Activated T-helper 9 cell treated with anti-CD3 and anti-CD28 coated beads, Interleukin-2, amount 50 U/mL, for 16 hours (primary cell): Measurements from ENCODE around the gene AMOTL2.

ENCODE experiments used
- DNase-seq: peaks from one replicate; pipeline ENCODE4 v3.0.0-alpha.2; 2020; ENCODE audit warnings: low read depth

The AMOTL2 gene

GRCh38 chr3:134374105-134374790, at the start of gene AMOTL2:
Gene AMOTL2 (minus strand): TSS chr3:134374447. CDS start chr3:134371433, 3,014 bp downstream.
- no peak for DNase-seq

GRCh38 chr3:134423153-134423552, 48.9 kb upstream of the AMOTL2 start:
- no peak for DNase-seq

- no peak for DNase-seq
These were observed 45.7 kb upstream of the AMOTL2 start for GRCh38 chr3:134419960-134420321.

DNA sequence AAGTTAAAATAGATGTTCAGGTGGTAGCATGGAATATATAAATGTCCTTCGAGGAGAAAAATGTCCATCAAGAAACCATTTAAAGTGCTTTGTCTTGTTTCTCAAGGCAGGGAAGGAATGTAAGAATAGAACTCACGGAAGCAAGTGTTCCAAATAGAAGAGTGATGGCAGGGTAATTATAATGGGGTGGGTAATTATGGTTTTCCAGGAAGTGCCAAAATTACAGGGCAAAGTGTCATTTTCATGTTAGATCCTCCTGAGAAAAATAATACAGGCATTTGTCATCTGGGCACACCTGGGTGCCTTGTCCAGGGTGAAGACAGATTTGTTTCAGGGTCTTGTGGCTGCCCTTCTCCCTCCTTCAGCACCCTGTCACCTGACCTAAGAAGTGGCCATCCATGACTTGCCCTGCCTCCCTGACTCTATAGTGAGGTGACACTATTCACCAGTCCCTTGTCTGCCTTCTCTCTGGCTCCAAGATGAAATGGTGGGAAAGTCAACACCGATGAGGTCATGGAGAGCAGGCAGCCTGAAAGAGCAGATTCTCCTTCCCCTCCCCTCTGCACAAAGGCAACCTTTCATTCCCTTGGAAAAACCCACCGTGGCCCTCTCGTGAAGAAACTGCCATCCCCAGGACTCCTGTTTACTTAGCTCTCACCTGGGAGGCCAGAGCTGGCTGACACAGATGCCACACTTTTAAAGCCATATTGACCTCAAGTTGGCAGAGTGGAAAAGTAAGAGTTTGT, 45.1 kb upstream of the AMOTL2 start:
- no peak for DNase-seq

GRCh38 chr3:134409041-134409440, 34.8 kb upstream of the AMOTL2 start:
- no peak for DNase-seq

DNA sequence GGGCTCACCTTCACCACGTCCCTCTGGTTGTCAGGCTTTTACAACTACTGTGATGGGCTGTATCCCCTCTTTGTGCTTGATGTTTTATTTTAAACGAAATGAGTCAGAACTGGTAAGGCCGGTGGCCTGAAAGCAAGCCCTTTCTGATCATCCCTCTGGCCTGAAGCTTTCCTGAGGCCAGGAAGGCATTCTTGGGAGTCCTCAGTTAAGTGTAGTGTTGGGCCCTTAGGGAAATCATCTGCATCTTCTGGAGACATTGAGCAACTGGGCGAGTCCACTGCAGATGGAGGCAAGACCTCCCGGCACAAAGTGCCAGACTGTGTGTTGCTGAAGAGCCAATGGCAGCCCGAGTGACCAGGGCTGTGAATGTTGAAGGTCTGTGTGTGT, 33.0 kb upstream of the AMOTL2 start:
- no peak for DNase-seq

- no peak for DNase-seq
These were observed 32.3 kb upstream of the AMOTL2 start for GRCh38 chr3:134406331-134407238.

GRCh38 chr3:134404366-134404885, 30.2 kb upstream of the AMOTL2 start:
- DNase-seq = no peak

- DNase-seq = no peak
These were observed 23.5 kb upstream of the AMOTL2 start for GRCh38 chr3:134397755-134398154.

- no peak for DNase-seq
These were observed 20.9 kb upstream of the AMOTL2 start for GRCh38 chr3:134395103-134395502.

DNA sequence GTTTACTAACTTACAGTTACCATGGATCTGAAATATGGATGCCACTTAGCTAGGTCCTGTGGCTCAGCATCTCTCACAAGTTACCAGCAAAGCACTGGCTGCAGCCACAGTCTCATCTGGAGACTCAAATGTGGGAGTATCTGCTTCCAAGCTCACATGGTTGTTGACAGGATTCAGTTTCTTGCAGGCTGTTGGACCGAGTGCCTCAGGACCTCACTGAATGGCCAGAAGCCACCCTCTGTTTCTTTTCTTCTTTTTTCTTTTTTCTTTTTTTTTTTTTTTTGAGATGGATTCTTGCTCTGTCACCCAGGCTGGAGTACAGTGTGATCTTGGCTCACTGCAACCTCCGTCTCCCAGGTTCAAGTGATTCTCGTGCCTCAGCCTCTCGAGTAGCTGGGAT, 20.1 kb upstream of the AMOTL2 start:
- DNase-seq = no peak

DNA sequence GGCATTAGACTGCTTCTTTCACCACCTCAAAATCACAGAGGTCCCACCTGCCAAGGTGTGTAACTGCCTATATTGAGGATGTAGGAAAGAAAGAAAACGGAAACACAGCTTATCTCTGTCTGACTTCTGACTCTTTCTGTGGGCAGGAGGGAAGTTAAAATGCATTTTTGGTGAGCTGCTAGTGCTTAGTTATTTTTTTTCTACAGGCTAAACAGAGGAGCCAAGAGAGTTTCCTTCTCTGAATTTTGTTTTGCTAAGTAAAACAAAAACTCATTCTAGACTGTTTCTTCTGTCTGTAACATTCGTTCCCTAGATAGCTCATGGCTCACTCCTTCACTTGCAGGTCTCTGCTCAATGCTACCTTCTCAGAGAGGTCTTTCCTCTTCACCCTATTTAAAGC, 18.8 kb upstream of the AMOTL2 start:
- no peak for DNase-seq

DNA sequence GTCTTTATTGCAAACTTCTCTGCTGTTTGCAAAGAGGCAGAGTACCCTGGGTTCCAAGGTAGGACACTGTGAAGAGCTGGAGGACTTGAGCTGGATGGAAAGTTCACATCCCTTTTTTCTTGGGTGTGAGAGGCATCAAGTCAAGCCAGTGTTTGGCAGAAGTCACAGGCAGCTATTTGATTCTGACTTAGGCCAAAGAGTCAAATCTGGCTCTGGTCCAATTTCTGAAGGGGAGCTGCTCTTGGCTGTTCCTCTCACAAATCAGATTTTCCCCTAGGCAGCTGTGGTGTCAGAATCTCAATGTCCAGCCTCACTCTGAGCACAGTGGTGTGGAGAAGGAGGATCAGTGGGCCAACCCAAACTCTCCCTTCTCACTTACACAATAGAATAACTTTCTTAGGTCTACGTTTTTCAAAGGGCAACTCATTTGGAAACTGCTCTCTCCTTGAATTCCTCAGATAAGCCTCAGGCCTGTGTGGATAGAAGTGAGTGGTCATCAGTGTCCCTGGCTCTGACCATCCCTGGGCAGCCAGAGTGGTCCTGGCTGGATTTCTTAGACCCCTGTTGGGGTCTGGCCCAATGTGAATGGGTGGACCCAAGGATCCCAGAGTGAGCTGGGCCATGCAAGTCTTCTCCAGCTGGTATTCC, 18.2 kb upstream of the AMOTL2 start:
- DNase-seq = no peak

DNA sequence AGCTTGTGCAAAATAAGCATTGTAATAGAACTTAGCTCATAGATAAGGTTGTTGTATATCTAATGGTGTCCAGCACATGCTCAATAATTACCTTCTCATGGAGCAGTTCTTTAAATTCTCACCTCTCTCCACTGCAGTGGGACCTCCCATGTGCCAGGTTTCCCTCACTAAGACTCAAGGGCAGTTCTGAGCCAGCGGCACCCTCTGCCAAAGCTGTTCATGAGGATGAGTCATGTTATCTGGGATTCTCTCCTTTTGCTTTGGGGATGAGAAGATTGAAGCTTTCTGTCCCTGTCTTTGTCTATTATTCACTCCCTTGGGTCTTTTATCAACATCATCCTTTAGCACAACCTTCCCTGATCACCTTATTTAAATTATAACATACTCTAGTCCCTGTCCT, 15.6 kb upstream of the AMOTL2 start:
- no peak for DNase-seq

DNA sequence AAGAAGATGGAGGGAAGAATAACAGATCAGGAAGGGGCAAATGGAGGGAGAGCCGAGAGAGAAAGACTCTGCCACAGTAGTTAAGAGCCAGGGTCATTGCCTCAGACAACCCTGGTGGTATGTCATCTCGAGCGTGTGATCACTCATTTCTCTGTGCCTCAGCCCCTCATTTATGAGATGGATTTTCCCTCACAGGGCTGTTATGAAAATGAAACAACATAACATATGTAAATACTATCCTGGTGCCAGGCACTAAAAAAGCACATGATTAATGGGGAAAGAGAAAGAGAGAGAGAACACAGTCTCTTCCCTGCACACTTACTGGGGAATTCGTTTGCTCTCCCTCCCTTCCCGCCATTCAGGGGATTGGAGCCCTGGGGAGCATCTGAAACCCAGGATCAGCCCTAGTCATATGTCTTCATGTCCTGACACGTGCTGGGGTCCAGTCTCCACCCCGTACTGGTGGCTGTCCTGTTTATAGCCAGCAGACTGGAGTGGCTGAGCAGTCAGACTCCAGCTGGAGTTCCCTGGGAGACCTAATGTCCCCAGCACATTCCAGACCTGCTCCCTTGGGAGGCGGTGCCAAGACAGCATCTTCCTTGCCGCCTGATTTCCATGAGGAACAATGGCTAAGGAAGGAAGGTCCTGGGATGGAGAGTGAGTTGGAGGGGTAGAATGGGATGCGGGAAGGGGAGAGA, 14.7 kb upstream of the AMOTL2 start:
- no peak for DNase-seq

GRCh38 chr3:134388292-134388691, 14.0 kb upstream of the AMOTL2 start:
- DNase-seq = no peak

DNA sequence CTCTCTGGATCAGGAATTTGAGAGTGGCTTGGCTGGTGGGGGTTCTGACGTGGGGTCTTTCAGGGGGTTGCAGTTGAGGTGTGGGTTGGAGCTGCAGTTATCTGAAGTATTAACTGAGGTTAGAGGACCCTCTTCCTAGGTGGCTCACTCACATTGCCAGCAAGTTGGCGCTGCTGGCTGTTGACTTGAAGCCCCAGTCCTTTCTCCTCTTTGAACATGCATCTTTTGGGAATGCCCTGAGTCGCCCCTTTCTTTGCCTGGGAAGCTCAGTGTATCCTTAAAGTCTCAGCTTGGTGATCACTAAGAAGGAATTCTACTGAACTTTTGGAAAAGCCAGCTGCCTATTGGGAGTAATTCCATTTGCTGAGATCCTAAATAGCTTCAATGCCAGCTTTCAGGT, 13.0 kb upstream of the AMOTL2 start:
- DNase-seq = no peak

DNA sequence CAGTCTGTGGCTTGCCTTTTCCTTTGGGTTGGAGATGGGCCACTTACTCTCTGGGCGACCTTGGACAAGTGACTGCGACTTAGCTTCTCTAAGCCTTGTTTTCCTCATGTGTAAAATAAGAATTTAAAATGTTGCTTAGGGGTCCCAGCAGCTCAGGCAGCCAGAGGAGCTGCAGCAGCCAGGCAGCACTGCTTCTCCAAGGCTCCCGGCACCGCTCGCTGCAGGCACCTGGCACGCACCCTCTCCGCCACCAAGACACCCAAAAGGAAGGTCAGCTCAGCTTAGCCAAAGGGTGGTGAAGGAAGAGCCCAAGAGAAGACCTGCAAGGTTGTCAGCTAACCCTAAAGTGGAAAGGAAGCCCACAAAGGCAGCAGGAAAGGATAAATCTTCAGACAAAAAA, 10.7 kb upstream of the AMOTL2 start:
- no peak for DNase-seq

GRCh38 chr3:134381831-134382442, 7.7 kb upstream of the AMOTL2 start:
- DNase-seq = no peak

DNA sequence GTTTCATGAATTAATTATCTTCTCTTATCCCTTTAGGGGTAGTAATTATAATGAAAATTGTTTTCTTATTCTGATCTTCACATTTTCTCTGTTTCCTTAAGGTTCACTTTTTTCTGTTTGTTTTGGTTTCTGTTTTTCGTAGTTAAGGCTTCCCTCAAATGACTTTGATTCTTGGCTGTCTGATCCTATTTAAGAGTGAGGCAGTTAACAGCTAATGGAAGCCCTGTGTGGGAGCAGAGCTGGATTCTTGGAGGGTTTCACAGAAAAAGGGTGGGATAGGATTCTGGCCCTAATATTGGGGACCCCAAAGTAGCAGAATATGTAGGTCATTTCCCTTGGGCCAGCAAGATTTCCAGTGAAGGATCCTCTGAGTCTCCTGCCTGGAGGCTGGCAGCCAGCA, 6.8 kb upstream of the AMOTL2 start:
- DNase-seq = no peak

DNA sequence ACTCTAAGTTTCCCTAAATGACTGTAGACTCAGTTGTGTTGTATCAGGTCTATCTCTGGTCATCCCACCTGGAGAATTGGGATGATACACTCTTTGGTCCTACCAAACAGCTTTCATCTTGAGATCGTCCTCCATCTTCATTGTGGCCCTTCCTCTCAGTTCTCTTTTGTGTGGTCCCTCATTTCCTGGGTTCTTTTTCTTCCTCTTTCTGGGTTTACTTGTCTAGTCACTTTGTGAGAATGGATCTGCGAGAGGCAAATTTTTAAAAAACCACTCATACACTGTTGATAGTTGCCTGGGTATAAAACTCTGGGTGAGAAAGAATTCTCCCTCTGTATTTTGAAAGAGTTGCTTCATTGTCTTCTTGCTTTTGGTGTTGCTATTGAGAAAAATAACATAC, 6.0 kb upstream of the AMOTL2 start:
- no peak for DNase-seq
